ENCODE results near the gene QDPR.
"Not testable (repeated sequence)": the region's sequence is repeated elsewhere in the genome, so short reads cannot be mapped to it uniquely, and the experiment has no call there.

QDPR gene

GRCh38 chr4:17511950-17512795, at the start of gene QDPR:
Gene QDPR (minus strand): TSS chr4:17512090. CDS start chr4:17512054, 36 bp downstream.
- DNase-seq (ENCODE audit: low read depth in 2 of 2): peak; percentile 76 to 79

- DNase-seq (ENCODE audit: low read depth in 2 of 2): no peak
Measured at GRCh38 chr4:17561195-17561909, 49.5 kb upstream of the QDPR start.

- DNase-seq (ENCODE audit: low read depth in 2 of 2): no peak
Measured at GRCh38 chr4:17560065-17560673, 48.3 kb upstream of the QDPR start.

- no peak for DNase-seq (ENCODE audit: low read depth in 2 of 2)
Measured at GRCh38 chr4:17559709-17560048, 47.8 kb upstream of the QDPR start.

- DNase-seq (ENCODE audit: low read depth in 2 of 2): no peak
Measured at GRCh38 chr4:17558941-17559708, 47.2 kb upstream of the QDPR start.

- DNase-seq (ENCODE audit: low read depth in 2 of 2): no peak
Measured at GRCh38 chr4:17557880-17558279, 46.0 kb upstream of the QDPR start.

- no peak for DNase-seq (ENCODE audit: low read depth in 2 of 2)
Measured at GRCh38 chr4:17556498-17556897, 44.6 kb upstream of the QDPR start.

- DNase-seq (ENCODE audit: low read depth in 2 of 2): no peak
Measured at GRCh38 chr4:17554568-17554967, 42.7 kb upstream of the QDPR start.

- no peak for DNase-seq (ENCODE audit: low read depth in 2 of 2)
Measured at GRCh38 chr4:17552427-17552826, 40.5 kb upstream of the QDPR start.

GRCh38 chr4:17550549-17550948, 38.7 kb upstream of the QDPR start:
- DNase-seq (ENCODE audit: low read depth in 2 of 2): no peak

- DNase-seq (ENCODE audit: low read depth in 2 of 2): no peak
Measured at GRCh38 chr4:17546678-17547077, 34.8 kb upstream of the QDPR start.

GRCh38 chr4:17546222-17546621, 34.3 kb upstream of the QDPR start:
- DNase-seq (ENCODE audit: low read depth in 2 of 2): no peak

- DNase-seq (ENCODE audit: low read depth in 2 of 2): no peak
Measured at GRCh38 chr4:17545374-17546140, 33.7 kb upstream of the QDPR start.

- no peak for DNase-seq (ENCODE audit: low read depth in 2 of 2)
Measured at GRCh38 chr4:17544831-17545234, 32.9 kb upstream of the QDPR start.

GRCh38 chr4:17544205-17544604, 32.3 kb upstream of the QDPR start:
- DNase-seq (ENCODE audit: low read depth in 2 of 2): no peak

GRCh38 chr4:17537060-17537459, 25.2 kb upstream of the QDPR start:
- DNase-seq (ENCODE audit: low read depth in 2 of 2): not testable (repeated sequence)

- no peak for DNase-seq (ENCODE audit: low read depth in 2 of 2)
Measured at GRCh38 chr4:17535906-17536305, 24.0 kb upstream of the QDPR start.

- no peak for DNase-seq (ENCODE audit: low read depth in 2 of 2)
Measured at GRCh38 chr4:17535242-17535641, 23.4 kb upstream of the QDPR start.

- no peak for DNase-seq (ENCODE audit: low read depth in 2 of 2)
Measured at GRCh38 chr4:17534705-17535104, 22.8 kb upstream of the QDPR start.

- no peak for DNase-seq (ENCODE audit: low read depth in 2 of 2)
Measured at GRCh38 chr4:17531538-17532285, 19.8 kb upstream of the QDPR start.

Measured in stimulated activated CD8-positive, alpha-beta memory T cell treated with anti-CD3 and anti-CD28 coated beads, Interleukin-15, amount 100 ng/mL, for 48 hours (primary cell).